ENCODE results near the gene DUSP22. TPM values are rescaled to one million over a fixed set of nuclear protein-coding genes. Genes with fewer than 3 reads are reported as not detected.

DUSP22 gene
- total RNA-seq, 1 experiment from 2014 or later = 19.2 TPM

DNA sequence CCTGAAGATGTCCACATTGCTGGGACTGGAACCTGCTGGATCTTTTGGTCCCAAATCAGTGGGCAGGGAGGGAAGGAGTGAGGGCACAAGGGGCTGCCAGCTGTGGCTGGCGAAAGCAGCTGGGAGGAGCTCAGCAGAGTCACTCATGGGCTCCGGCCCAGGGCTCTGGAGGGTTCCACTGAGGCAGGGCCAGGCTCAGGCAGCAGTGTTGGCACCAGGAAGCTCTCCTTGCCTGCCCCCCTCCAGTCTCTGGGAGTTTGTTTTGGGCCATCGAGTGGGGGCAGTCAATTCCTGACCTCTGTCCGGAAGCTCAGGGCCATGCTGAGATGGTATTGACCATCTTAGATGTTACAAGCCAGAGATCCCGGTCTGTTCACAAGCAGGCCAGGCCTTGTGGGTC, 60.2 kb downstream of the DUSP22 start:
- Histone ChIP-seq H3K79me2 (ENCODE audit: insufficient read depth, low read length) (no peaks in the 10 kb centered on the region), H3K9ac (ENCODE audit: low read length) (no peak overlapping the region), H3K27me3 (ENCODE audit: insufficient read depth, low read length) (no peaks in the 10 kb centered on the region), H3K36me3 (ENCODE audit: control insufficient read depth in 1 of 2, insufficient read depth in 2 of 2, low read length in 2 of 2) (no peaks in the 10 kb centered on the region), H2AFZ (ENCODE audit: low read depth, low read length, poor library complexity, severe bottlenecking) (no peak overlapping the region), H4K20me1 (ENCODE audit: insufficient read depth) (no peaks in the 10 kb centered on the region), H3K27ac (ENCODE audit: low read depth, low read length) (no peak overlapping the region), H3K9me3 (ENCODE audit: control insufficient read depth in 1 of 2, insufficient read depth in 1 of 2, low read depth in 1 of 2, low read length in 2 of 2) (peaks cover 0 to 17% of the 10 kb centered on the region in 2 experiments; a peak in 2 of 4 replicates), H3K9me2 (ENCODE audit: insufficient read depth) (no peaks in the 10 kb centered on the region), H3K4me3 (replicated peaks in 1 of 2; ENCODE audit: low read depth in 1 of 2, low read length in 2 of 2) (no peak overlapping the region), H3K4me1 (ENCODE audit: control insufficient read depth in 1 of 2, insufficient read depth in 2 of 2, low read length in 2 of 2) (no peaks in the 10 kb centered on the region), H3K4me2 (ENCODE audit: low read length) (no peak overlapping the region)
- RAD21 ChIA-PET (ENCODE audit: low non-redundant PET in 1 of 2, low total read pairs in 2 of 2, uncharacterized antibody in 2 of 2, unreplicated experiment in 2 of 2) = no interaction called here
- no TSS peak for BruUV-seq (replicated peaks)
- intact Hi-C loops (cut with micrococcal nuclease) = no loop called here
- POLR2A ChIA-PET = no interaction called here
- DNase-seq (ENCODE audit: low read depth, low spot score) (no peak), ATAC-seq (no peak)
- CTCF ChIA-PET = no interaction called here
- TF ChIP-seq, protein P1, sequence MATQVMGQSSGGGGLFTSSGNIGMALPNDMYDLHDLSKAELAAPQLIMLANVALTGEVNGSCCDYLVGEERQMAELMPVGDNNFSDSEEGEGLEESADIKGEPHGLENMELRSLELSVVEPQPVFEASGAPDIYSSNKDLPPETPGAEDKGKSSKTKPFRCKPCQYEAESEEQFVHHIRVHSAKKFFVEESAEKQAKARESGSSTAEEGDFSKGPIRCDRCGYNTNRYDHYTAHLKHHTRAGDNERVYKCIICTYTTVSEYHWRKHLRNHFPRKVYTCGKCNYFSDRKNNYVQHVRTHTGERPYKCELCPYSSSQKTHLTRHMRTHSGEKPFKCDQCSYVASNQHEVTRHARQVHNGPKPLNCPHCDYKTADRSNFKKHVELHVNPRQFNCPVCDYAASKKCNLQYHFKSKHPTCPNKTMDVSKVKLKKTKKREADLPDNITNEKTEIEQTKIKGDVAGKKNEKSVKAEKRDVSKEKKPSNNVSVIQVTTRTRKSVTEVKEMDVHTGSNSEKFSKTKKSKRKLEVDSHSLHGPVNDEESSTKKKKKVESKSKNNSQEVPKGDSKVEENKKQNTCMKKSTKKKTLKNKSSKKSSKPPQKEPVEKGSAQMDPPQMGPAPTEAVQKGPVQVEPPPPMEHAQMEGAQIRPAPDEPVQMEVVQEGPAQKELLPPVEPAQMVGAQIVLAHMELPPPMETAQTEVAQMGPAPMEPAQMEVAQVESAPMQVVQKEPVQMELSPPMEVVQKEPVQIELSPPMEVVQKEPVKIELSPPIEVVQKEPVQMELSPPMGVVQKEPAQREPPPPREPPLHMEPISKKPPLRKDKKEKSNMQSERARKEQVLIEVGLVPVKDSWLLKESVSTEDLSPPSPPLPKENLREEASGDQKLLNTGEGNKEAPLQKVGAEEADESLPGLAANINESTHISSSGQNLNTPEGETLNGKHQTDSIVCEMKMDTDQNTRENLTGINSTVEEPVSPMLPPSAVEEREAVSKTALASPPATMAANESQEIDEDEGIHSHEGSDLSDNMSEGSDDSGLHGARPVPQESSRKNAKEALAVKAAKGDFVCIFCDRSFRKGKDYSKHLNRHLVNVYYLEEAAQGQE (IDR thresholded peaks at IDR 0.05; ENCODE audit: low read depth) = no peak
- TF ChIP-seq, protein P2, sequence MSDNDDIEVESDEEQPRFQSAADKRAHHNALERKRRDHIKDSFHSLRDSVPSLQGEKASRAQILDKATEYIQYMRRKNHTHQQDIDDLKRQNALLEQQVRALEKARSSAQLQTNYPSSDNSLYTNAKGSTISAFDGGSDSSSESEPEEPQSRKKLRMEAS (IDR thresholded peaks at IDR 0.05) = no peak
- TF ChIP-seq, protein P3, sequence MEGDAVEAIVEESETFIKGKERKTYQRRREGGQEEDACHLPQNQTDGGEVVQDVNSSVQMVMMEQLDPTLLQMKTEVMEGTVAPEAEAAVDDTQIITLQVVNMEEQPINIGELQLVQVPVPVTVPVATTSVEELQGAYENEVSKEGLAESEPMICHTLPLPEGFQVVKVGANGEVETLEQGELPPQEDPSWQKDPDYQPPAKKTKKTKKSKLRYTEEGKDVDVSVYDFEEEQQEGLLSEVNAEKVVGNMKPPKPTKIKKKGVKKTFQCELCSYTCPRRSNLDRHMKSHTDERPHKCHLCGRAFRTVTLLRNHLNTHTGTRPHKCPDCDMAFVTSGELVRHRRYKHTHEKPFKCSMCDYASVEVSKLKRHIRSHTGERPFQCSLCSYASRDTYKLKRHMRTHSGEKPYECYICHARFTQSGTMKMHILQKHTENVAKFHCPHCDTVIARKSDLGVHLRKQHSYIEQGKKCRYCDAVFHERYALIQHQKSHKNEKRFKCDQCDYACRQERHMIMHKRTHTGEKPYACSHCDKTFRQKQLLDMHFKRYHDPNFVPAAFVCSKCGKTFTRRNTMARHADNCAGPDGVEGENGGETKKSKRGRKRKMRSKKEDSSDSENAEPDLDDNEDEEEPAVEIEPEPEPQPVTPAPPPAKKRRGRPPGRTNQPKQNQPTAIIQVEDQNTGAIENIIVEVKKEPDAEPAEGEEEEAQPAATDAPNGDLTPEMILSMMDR (IDR thresholded peaks at IDR 0.05 in 2 of 3, conservative IDR thresholded peaks at IDR 0.05 in 1 of 3; ENCODE audit: borderline replicate concordance in 1 of 3, insufficient read depth in 1 of 3, low read depth in 2 of 3, low read length in 2 of 3) = no peak
- no peak for TF ChIP-seq YY1 (IDR thresholded peaks at IDR 0.05; ENCODE audit: extremely low read depth, insufficient replicate concordance, low read depth, low read length)
- TF ChIP-seq EGR1 (IDR thresholded peaks at IDR 0.05; ENCODE audit: low read depth) = no peak
